Right lobe of liver (tissue), 6 donors: ENCODE results near the gene TRHDE. TPM values are rescaled to one million over a fixed set of nuclear protein-coding genes. Genes with fewer than 3 reads are reported as not detected.

Source experiments
- ATAC-seq, 4 donors: fragments of 200-7000 bp; cut with Tn5 transposase; one replicate each; pipeline ENCODE4 v1.9.1; 2020; ENCODE audit warnings: mild to moderate bottlenecking in 4 of 4, moderate library complexity in 4 of 4
- DNase-seq, 3 donors: peaks; one replicate each; pipeline ENCODE4 v3.0.0-alpha.2; 2020
- H3K27ac ChIP-seq, 3 donors: fragments of 200-600 bp; one replicate each; pipeline ENCODE4 v1.8.0; 2022
- H3K27me3 ChIP-seq, 2 donors: fragments of 200-600 bp; one replicate each; pipeline ENCODE4 v1.8.0; 2022
- H3K36me3 ChIP-seq, 4 donors: fragments of 200-600 bp; sonication (generic) in 1 of 4; one replicate each; pipeline versions ENCODE4 v1.5.1 to v1.8.0; 2017 to 2022; ENCODE audit warnings: control low read depth in 1 of 4
- H3K4me1 ChIP-seq, 4 donors: fragments of 200-600 bp; sonication (generic) in 1 of 4; one replicate each; pipeline versions ENCODE4 v1.5.1 to v1.8.0; 2017 to 2022; ENCODE audit warnings: control low read depth in 1 of 4
- H3K4me3 ChIP-seq, 3 donors: fragments of 200-600 bp; one replicate each; pipeline ENCODE4 v1.8.0; 2022
- H3K9me3 ChIP-seq, 4 donors: fragments of 200-600 bp; sonication (generic) in 1 of 4; one replicate each; pipeline versions ENCODE4 v1.5.1 to v1.8.0; 2017 to 2022; ENCODE audit warnings: control low read depth in 1 of 4
- POLR2A ChIP-seq: fragments of 450-650 bp; IDR thresholded peaks from one replicate; pipeline ENCODE4 v1.6.1; 2017; ENCODE audit warnings: antibody characterized with exemption, mild to moderate bottlenecking
- WGBS: methylation state at CpG from one replicate; pipeline ENCODE4 v1.1.6; 2018; ENCODE audit warnings: low coverage, low lambda C conversion rate; ENCODE audit not compliant: insufficient coverage; ENCODE audit errors: missing lambda C conversion rate; 5-methylcytosine and 5-hydroxymethylcytosine counted together
- intact Hi-C, 2 donors: fragments of 100-400 bp; cut with DNase I; formaldehyde crosslinking; loops; one replicate each; pipeline versions ENCODE4 v1.11.2 to v1.14.1; 2022
- total RNA-seq, 6 experiments: library from RNA; depleted of rRNA in 2 of 6; stranded (reverse); fragments of >200 nt in 2 of 6; fragmentation: NEBNext Ultra II Directional in 3 of 6; extraction: Animal tissue kit (Norgen Biotek cat#: 25700) in 3 of 6; gene quantifications; one replicate each; pipeline versions ENCODE4 v1.1.0 to v1.2.4, GENCODE V29; 2016 to 2023
- TF ChIP-seq, protein P1 (sequence below), 4 donors: fragments of 200-600 bp in 3 of 4; fragments of 450-650 bp in 1 of 4; IDR thresholded peaks; one replicate each; pipeline versions ENCODE4 v1.5.1 to v1.8.0; 2016 to 2022; ENCODE audit warnings: antibody characterized with exemption in 4 of 4, mild to moderate bottlenecking in 2 of 4
- donor health status: DM: no; HTN: yes; CAD: no.
- donor health status: DM: no; HTN: no; CAD: no.
- donor health status: DM: no; HTN: no; CAD: no.
- donor health status: DM: no; HTN: yes; CAD: no.
- donor health status: DM: no; HTN: yes; CAD: no.

Gene TRHDE
- total RNA-seq, 6 experiments from 2014 or later: 0.10 to 4.3 (median 0.90) TPM

- ATAC-seq: no peak
- intact Hi-C loops: no loop called here
- H3K36me3 ChIP-seq: no peaks in the 10 kb centered on the region
Measured at GRCh38 chr12:72716221-72716620, 444.1 kb downstream of the TRHDE start.

DNA sequence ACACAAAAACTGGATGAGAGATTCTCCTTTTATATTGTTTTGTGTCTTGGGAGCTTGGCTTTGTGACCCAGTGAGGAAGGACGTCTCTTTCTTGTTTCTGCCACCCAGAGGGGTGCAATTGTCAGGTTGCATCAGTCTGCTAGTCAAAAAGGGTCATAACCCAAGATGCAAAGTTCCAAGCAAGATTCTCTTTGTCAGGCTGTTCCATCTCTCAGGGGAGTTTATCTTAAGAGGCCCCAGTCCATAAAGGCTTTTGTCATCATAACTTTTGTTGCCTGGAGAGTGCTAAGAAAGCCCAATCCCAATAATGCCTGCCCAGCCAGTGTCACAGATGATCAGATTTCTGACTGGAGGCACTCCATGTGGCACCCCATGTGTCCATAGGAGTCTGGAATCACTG, 444.9 kb downstream of the TRHDE start:
- H3K9me3 ChIP-seq: no peaks in the 10 kb centered on the region
- intact Hi-C loops: no loop called here
- no peaks in the 10 kb centered on the region for H3K27me3 ChIP-seq
- ATAC-seq (no peak), DNase-seq (no peak)
- H3K4me3 ChIP-seq: no peak overlapping the region
- no peaks in the 10 kb centered on the region for H3K4me1 ChIP-seq
- 15% methylated on average over 1 of the region's 1 CpG for WGBS
- H3K27ac ChIP-seq: no peak overlapping the region
- TF ChIP-seq, protein P1, sequence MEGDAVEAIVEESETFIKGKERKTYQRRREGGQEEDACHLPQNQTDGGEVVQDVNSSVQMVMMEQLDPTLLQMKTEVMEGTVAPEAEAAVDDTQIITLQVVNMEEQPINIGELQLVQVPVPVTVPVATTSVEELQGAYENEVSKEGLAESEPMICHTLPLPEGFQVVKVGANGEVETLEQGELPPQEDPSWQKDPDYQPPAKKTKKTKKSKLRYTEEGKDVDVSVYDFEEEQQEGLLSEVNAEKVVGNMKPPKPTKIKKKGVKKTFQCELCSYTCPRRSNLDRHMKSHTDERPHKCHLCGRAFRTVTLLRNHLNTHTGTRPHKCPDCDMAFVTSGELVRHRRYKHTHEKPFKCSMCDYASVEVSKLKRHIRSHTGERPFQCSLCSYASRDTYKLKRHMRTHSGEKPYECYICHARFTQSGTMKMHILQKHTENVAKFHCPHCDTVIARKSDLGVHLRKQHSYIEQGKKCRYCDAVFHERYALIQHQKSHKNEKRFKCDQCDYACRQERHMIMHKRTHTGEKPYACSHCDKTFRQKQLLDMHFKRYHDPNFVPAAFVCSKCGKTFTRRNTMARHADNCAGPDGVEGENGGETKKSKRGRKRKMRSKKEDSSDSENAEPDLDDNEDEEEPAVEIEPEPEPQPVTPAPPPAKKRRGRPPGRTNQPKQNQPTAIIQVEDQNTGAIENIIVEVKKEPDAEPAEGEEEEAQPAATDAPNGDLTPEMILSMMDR (IDR thresholded peaks at IDR 0.05): no peak
- TF ChIP-seq POLR2A: no peak
- no peaks in the 10 kb centered on the region for H3K36me3 ChIP-seq

More at GRCh38 chr12:72716221-72716620, 444.1 kb downstream of the TRHDE start:
- no peaks in the 10 kb centered on the region for H3K27me3 ChIP-seq
- DNase-seq: no peak
- TF ChIP-seq, protein P1 (IDR thresholded peaks at IDR 0.05): no peak
- TF ChIP-seq POLR2A: no peak
- H3K9me3 ChIP-seq: no peaks in the 10 kb centered on the region
- no peak overlapping the region for H3K4me3 ChIP-seq
- WGBS: 79% methylated on average over 2 of the region's 2 CpGs
- no peaks in the 10 kb centered on the region for H3K4me1 ChIP-seq
- H3K27ac ChIP-seq: no peak overlapping the region
